K562 (cell line): ENCODE data around the gene AIFM3. TPM values are rescaled to one million over a fixed set of nuclear protein-coding genes. Genes with fewer than 3 reads are reported as not detected.

ENCODE experiments used
- BCOR ChIP-seq: fragments of 450-650 bp; IDR thresholded peaks from 2 replicates; pipeline ENCODE4 v1.6.1; 2016
- CHAMP1 ChIP-seq: fragments of 450-650 bp; IDR thresholded peaks from 2 replicates; pipeline ENCODE4 v1.6.1; 2016; ENCODE audit warnings: mild to moderate bottlenecking
- CREB1 ChIP-seq, 2 experiments: sonication (generic) in 1 of 2; formaldehyde crosslinking in 1 of 2; IDR thresholded peaks; 2 replicates each; pipeline versions ENCODE4 v1.6.1 to v1.8.0; 2012 to 2022; ENCODE audit warnings: inconsistent platforms in 1 of 2, mild to moderate bottlenecking in 1 of 2, missing genetic modification reagents in 1 of 2, moderate library complexity in 1 of 2
- CREB3 ChIP-seq: fragments of 450-650 bp; conservative IDR thresholded peaks from 2 replicates; pipeline ENCODE4 v1.6.1; 2016; ENCODE audit warnings: missing genetic modification characterization, low read depth, mild to moderate bottlenecking, missing compliant biosample characterization, moderate library complexity
- DNMT1 ChIP-seq: fragments of 450-650 bp; IDR thresholded peaks from 2 replicates; pipeline ENCODE4 v1.6.1; 2016; ENCODE audit warnings: antibody characterized with exemption, mild to moderate bottlenecking
- EGR1 ChIP-seq: fragments of 450-650 bp; conservative IDR thresholded peaks from 2 replicates; pipeline ENCODE4 v1.6.1; 2017; ENCODE audit warnings: mild to moderate bottlenecking
- FOXO4 ChIP-seq: fragments of 450-650 bp; formaldehyde crosslinking; IDR thresholded peaks from 2 replicates; pipeline ENCODE4 v1.4.0; 2020; ENCODE audit warnings: mild to moderate bottlenecking, moderate library complexity
- MLX ChIP-seq, 2 experiments: fragments of 450-650 bp in 1 of 2; sonication (generic) in 1 of 2; formaldehyde crosslinking; conservative IDR thresholded peaks; 2 replicates each; pipeline versions ENCODE4 v1.4.0 to v1.8.1; 2020 to 2022; ENCODE audit warnings: mild to moderate bottlenecking in 1 of 2, missing genetic modification reagents in 1 of 2
- MXD1 ChIP-seq: fragments of 250-450 bp; sonication (Bioruptor Pico); IDR thresholded peaks from 2 replicates; pipeline ENCODE4 v1.8.0; 2021; ENCODE audit warnings: borderline replicate concordance, mild to moderate bottlenecking, moderate library complexity; ENCODE audit not compliant: poor library complexity, severe bottlenecking
- NR3C1 ChIP-seq: sonication (generic); formaldehyde crosslinking; IDR thresholded peaks from 2 replicates; pipeline ENCODE4 v1.8.1; 2022; ENCODE audit warnings: missing genetic modification reagents
- NR4A1 ChIP-seq, 2 experiments: fragments of 250-450 bp in 1 of 2; fragments of 450-650 bp in 1 of 2; sonication (Bioruptor Pico) in 1 of 2; IDR thresholded peaks; 2 replicates each; pipeline versions ENCODE4 v1.4.0 to v1.6.1; 2016 to 2020; ENCODE audit warnings: mild to moderate bottlenecking in 2 of 2, missing compliant biosample characterization in 1 of 2, missing genetic modification characterization in 1 of 2, moderate library complexity in 1 of 2
- PHTF2 ChIP-seq: fragments of 250-450 bp; sonication (Bioruptor Pico); IDR thresholded peaks from 2 replicates; pipeline ENCODE4 v1.5.0; 2021; ENCODE audit warnings: mild to moderate bottlenecking
- PTTG1 ChIP-seq: fragments of 450-650 bp; IDR thresholded peaks from 2 replicates; pipeline ENCODE4 v1.6.1; 2016; ENCODE audit warnings: low read depth, mild to moderate bottlenecking, missing genetic modification characterization, missing compliant biosample characterization
- RBM17 ChIP-seq: fragments of 200-400 bp; formaldehyde crosslinking; IDR thresholded peaks from 2 replicates; pipeline ENCODE4 v1.6.1; 2017; ENCODE audit warnings: low read depth, mild to moderate bottlenecking, low read length, borderline replicate concordance
- TBL1XR1 ChIP-seq, 2 experiments: IDR thresholded peaks; 2 replicates each; pipeline ENCODE4 v1.6.1; 2012; ENCODE audit warnings: improper control_type of control experiment in 2 of 2, low read length in 2 of 2, mild to moderate bottlenecking in 1 of 2
- ZNF121 ChIP-seq: sonication (generic); formaldehyde crosslinking; conservative IDR thresholded peaks from 2 replicates; pipeline ENCODE4 v1.8.0; 2022; ENCODE audit warnings: missing genetic modification reagents
- ZNF395 ChIP-seq: fragments of 200-800 bp; sonication (Bioruptor generic); IDR thresholded peaks from 2 replicates; pipeline ENCODE4 v1.6.1; 2017; ENCODE audit warnings: missing genetic modification characterization, missing compliant biosample characterization
- polyA plus RNA-seq, 8 experiments: library from polyadenylated mRNA; depleted of rRNA in 4 of 8; stranded (reverse) in 5 of 8; unstranded in 3 of 8; fragments of >200 nt; fragmentation: Nextera tagmentation in 2 of 8; fragmentation: Illumina TruSeq in 1 of 8; extraction: Ambion mirVana in 2 of 8; extraction: Trizol in 1 of 8; gene quantifications; 2 replicates each; pipeline versions ENCODE4 v1.2.1 to v1.2.3, GENCODE V29; 2011 to 2014; ENCODE audit warnings: inconsistent platforms in 1 of 8, missing spikeins in 1 of 8
- total RNA-seq, 7 experiments: library from RNA; depleted of rRNA in 6 of 7; stranded (reverse); fragments of >200 nt in 6 of 7; fragmentation: Illumina TruSeq in 2 of 7; extraction: Trizol in 2 of 7; gene quantifications; 2 replicates each; pipeline versions ENCODE4 v1.2.1 to v1.2.3, GENCODE V29; 2011 to 2021; ENCODE audit warnings: low replicate concordance in 1 of 7

Gene AIFM3
- total and polyA plus RNA-seq, 9 of the 15 experiments (the other 6 are each of a cell fraction or from before 2014, with no cell fraction given) = 0.03 to 0.20 (median 0.07) TPM; not detected in 1

DNA sequence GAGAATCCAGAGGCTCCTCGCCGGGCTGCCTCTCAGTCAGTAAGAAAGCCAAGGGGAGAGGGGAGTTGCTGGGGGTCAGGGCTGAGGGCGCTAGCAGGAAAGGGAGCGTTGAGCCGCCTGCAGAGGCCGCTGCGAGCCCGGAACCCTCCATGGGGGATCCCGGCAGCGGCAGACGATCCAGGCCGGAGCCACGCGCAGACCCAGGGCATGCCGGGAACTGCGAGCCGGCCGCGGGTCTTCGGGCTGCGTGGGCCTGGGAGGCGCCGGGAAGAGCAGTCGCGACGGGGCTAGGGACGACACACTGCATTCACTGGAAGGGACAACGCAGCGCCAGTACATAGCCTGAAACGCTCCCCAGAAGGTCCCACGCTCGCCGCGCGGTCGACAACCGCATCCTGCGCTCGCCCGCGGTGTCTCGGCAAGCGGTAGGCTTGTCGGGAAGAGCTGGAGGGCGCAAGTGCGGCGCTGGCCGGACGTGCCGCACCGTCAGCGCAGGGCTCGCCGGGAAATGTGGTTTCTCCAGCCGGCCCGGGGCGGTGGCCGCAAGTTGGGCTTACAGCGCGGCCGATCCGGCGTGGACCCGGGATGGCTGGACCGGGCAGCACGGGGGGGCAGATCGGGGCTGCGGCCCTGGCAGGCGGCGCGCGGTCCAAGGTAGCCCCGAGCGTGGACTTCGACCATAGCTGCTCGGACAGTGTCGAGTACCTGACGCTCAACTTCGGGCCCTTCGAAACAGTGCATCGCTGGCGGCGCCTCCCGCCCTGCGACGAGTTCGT lies 14.9 kb downstream of the AIFM3 start, which contains the start of gene LZTR1 (continued):
- TF ChIP-seq CHAMP1 (no peak), RBM17 (no peak), BCOR (no peak), ZNF121 (CRISPR knock-in tag) (no peak), CREB1 (IDR thresholded peaks at IDR 0.05) (no peak), CREB1 (CRISPR knock-in tag; IDR thresholded peaks at IDR 0.05) (no peak), NR3C1 (no peak), ZNF395 (CRISPR knock-in tag) (no peak), TBL1XR1 (IDR thresholded peaks at IDR 0.05; ENCODE audit: low read length in 2 of 2) (peak; percentile 50 to 92; a peak in 3 of 4 replicates), PTTG1 (tag) (no peak), MLX (CRISPR knock-in tag; conservative IDR thresholded peaks at IDR 0.05) (peak; percentile 96 to 97), CREB3 (tag) (no peak), DNMT1 (no peak), PHTF2 (CRISPR knock-in tag) (peak; percentile 92; the same call in 1 of the 2 replicates), FOXO4 (peak; percentile 93; the same call in 1 of the 2 replicates), NR4A1 (CRISPR knock-in tag; IDR thresholded peaks at IDR 0.05) (peak; percentile 100), NR4A1 (tag; IDR thresholded peaks at IDR 0.05) (peak; percentile 99), EGR1 (no peak), MXD1 (peak; percentile 88)
